GM19043 (cell line): ENCODE results near the gene PIP.
A peak's percentile ranks its signal among the peaks of the same experiment; 100 is the strongest.
"Not testable (repeated sequence)": the region's sequence is repeated elsewhere in the genome, so short reads cannot be mapped to it uniquely, and the experiment has no call there.

ENCODE experiments used
- ATAC-seq: cut with Tn5 transposase; IDR thresholded peaks from one replicate; pipeline ENCODE4 v1.9.1; 2021; ENCODE audit warnings: low read depth; ENCODE audit not compliant: unreplicated experiment

The PIP gene, protein sequence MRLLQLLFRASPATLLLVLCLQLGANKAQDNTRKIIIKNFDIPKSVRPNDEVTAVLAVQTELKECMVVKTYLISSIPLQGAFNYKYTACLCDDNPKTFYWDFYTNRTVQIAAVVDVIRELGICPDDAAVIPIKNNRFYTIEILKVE

GRCh38 chr7:143131781-143132180, at the start of gene PIP:
Gene PIP, plus strand, starts transcription at chr7:143132077. Its CDS starts 40 bp downstream, at chr7:143132117.
- ATAC-seq: no peak

- peak; percentile 96 for ATAC-seq
Observed at GRCh38 chr7:143085109-143085508, 46.8 kb upstream of the PIP start.

- ATAC-seq: not testable (repeated sequence)
Observed at GRCh38 chr7:143085610-143086009, 46.3 kb upstream of the PIP start.

DNA sequence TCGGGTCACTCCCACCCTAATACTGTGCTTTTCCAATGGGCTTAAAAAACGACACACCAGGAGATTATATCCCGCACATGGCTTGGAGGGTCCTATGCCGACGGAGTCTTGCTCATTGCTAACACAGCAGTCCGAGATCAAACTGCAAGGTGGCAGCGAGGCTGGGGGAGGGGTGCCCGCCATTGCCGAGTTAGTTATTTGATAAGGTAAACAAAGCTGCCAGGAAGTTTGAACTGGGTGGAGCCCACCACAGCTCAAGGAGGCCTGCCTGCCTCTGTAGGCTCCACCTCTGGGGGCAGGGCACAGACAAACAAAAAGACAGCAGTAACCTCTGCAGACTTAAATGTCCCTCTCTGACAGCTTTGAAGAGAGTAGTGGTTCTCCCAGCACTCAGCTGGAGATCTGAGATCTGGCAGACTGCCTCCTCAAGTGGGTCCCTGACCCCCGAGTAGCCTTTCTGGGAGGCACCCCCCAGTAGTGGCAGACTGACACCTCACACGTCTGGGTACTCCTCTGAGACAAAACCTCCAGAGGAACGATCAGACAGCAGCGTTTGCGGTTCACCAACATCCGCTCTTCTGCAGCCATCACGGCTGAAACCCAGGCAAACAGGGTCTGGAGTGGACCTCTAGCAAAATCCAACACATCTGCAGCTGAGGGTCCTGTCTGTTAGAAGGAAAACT, 43.2 kb upstream of the PIP start:
- not testable (repeated sequence) for ATAC-seq

DNA sequence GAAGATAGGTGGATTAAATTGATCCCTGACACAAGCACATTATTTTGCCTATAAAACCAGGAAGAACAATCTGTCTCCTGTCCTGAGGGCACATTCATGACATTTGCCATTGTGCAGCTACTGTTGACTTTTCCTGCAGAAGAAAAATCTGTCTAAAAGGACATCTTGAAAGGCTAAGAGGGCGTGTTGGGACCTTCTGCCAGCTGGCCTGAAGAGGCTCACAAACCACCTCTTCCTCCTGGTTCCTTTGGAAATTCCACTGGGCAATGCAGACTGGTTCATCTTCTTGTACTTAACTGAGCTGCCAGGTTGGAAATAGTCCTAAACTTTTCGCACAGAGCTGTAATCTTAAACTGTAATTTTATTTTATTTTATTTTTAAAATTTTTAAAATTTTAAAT, 35.7 kb upstream of the PIP start:
- no peak for ATAC-seq

DNA sequence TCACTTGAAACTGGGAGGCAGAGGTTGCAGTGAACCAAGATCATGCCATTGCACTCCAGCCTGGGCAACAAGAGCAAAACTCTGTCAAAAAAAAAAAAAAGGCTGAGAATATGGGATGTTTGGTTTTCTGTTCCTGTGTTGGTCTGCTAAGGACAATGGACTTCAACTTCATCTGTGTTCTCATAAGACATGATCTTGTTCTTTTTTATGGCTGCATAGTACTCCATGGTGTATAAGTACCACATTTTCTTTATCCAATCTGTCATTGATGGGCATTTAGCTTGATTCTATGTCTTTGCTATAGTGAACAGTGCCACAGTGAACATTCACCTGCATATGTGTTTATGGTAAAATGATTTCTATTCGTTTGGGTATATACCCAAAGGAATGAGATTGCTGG, 32.3 kb upstream of the PIP start:
- ATAC-seq: not testable (repeated sequence)

DNA sequence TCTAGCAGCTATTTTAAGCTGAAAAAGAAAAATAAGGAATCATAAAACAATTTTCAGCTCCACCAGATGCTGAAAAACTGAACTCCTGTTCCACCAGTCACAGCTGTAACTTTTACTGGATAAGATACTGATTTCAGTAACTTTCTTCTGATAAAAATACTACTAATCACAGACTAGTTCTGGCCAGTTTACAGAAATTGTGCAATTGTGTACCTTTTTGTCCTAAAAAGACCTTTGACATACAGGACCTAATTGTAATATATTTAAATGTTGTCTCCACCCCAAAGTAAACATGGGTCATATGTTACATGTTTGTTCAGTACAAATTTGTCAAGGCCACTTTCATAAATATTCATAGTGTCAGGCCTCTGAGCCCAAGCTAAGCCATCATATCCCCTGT, 27.1 kb upstream of the PIP start:
- no peak for ATAC-seq

- not testable (repeated sequence) for ATAC-seq
Observed at GRCh38 chr7:143108019-143108418, 23.9 kb upstream of the PIP start.

- no peak for ATAC-seq
Observed at GRCh38 chr7:143117395-143117794, 14.5 kb upstream of the PIP start.

- ATAC-seq: no peak
Observed at GRCh38 chr7:143120691-143121405, 11.0 kb upstream of the PIP start.

DNA sequence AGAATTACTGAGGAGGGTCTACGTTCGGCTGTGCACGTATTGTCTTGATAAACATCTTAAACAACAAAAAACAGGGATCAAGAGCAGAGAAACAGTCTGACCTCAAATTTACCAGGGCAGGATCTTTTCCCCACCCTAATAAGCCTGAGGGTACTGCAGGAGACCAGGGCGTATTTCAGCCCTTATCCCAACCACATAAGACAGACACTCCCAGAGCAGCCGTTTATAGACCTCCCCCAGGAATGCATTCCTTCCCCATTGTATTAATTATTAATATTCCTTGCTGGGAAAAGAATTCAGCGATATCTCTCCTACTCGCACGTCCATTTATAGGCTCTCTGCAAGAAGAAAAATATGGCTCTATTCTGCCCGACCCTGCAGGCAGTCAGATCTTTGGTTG, 8.6 kb upstream of the PIP start:
- ATAC-seq: not testable (repeated sequence)

- no peak for ATAC-seq
Observed at GRCh38 chr7:143126146-143126545, 5.7 kb upstream of the PIP start.

DNA sequence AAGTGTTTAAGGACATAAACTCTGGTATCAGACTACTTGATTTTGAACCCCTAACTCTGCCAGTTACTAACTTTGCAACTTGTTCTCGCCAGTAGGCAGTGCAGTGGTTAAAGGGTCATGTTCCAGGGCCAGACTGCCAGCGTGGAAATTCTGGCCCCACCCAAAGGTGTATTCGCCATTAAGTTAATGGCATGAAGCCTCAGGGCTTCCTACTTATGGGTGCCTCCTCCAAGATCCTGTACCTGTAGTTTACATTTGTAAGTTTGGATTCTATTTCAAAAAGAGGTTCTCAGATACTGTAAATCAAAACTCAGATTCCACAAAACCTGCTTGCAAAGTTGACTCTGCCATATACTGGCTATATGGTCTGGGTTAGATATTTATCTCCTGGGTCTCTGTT, 2.8 kb upstream of the PIP start:
- ATAC-seq: no peak

- ATAC-seq: no peak
Observed at GRCh38 chr7:143129477-143129876, 2.4 kb upstream of the PIP start.

GRCh38 chr7:143130541-143130940, 1.3 kb upstream of the PIP start:
- no peak for ATAC-seq

DNA sequence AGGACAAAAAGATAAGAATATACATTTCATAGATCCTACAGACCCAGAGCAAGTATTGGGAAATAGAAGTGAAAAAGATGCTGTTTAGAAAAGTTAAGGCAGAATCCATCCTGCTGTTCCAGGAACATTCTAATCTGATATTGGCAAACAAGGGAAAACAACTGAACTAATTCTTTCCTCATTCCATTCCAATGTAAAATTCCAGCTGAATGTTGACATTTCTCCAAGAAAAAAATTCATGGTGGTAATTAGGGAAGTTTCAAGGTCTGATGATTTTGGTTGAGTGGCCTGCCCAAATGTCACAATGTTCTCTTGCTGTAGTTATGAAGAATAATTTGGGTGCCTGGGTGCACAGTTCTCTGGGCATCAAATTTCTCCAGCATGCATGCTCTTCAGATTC, 15.2 kb downstream of the PIP start:
- no peak for ATAC-seq

- ATAC-seq: no peak
Observed at GRCh38 chr7:143148050-143148449, 16.2 kb downstream of the PIP start.

GRCh38 chr7:143148651-143149050, 16.8 kb downstream of the PIP start:
- ATAC-seq: no peak

DNA sequence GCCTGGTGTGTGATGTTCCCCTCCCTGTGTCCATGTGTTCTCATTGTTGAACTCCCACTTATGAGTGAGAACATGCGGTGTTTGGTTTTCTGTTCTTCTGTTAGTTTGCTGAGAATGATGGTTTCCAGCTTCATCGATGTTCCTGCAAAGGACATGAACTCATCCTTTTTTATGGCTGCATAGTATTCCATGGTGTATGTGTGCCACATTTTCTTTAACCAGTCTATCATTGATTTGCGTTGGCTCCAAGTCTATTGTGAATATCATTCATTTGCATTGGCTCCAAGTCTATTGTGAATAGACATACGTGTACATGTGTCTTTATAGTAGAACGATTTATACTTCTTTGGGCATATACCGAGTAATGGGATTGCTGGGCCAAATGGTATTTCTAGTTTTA, 18.8 kb downstream of the PIP start:
- ATAC-seq: not testable (repeated sequence)

- ATAC-seq: not testable (repeated sequence)
Observed at GRCh38 chr7:143158617-143159016, 26.7 kb downstream of the PIP start.

DNA sequence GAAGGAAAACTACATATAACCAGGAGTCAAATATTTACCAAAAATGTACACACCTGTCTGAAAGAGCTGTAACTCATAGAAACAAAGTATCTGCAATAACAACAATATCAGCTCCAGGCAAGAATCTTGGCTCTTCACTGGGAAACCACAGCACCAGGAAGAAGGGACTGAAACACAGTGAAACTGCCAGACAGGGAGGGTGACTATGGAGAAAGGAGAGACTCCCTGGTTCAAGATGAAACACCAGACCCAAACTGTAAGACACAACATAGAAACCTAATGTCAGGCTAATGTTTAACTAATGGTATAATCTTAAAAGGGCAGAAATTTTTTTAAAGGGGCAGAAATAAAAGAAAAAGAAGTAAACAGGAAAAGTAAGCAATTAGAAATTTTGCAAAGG, 39.8 kb downstream of the PIP start:
- no peak for ATAC-seq

GRCh38 chr7:143172354-143172753, 40.5 kb downstream of the PIP start:
- peak; percentile 55 for ATAC-seq
